Aorta (tissue), 5 donors: Measurements from ENCODE around the gene MRPS22. TPM values are rescaled to one million over a fixed set of nuclear protein-coding genes. Genes with fewer than 3 reads are reported as not detected.

Experiments used
- ATAC-seq: fragments of 200-7000 bp; cut with Tn5 transposase; one replicate; pipeline ENCODE4 v1.9.1; 2022; ENCODE audit warnings: moderate library complexity; ENCODE audit not compliant: low FRiP score
- DNase-seq, 2 donors: peaks; one replicate each; pipeline ENCODE4 v3.0.0-alpha.2; 2020
- H3K27ac ChIP-seq, 2 donors: one replicate each; pipeline ENCODE4 v1.5.1; 2013; ENCODE audit warnings: low read length in 2 of 2, mild to moderate bottlenecking in 2 of 2, moderate library complexity in 2 of 2, control low read depth in 1 of 2, inconsistent platforms in 1 of 2, low read depth in 1 of 2
- H3K27me3 ChIP-seq, 2 donors: one replicate each; pipeline ENCODE4 v1.6.1; 2013; ENCODE audit warnings: control low read depth in 1 of 2, low read length in 1 of 2, mild to moderate bottlenecking in 1 of 2, moderate library complexity in 1 of 2; ENCODE audit not compliant: insufficient read depth in 2 of 2, control insufficient read depth in 1 of 2
- H3K36me3 ChIP-seq, 2 donors: one replicate each; pipeline ENCODE4 v1.6.1; 2013; ENCODE audit warnings: control low read depth in 1 of 2, low read length in 1 of 2, mild to moderate bottlenecking in 1 of 2; ENCODE audit not compliant: insufficient read depth in 2 of 2, control insufficient read depth in 1 of 2
- H3K4me1 ChIP-seq, 2 donors: one replicate each; pipeline ENCODE4 v1.6.1; 2013; ENCODE audit warnings: low read length in 2 of 2, control low read depth in 1 of 2, mild to moderate bottlenecking in 1 of 2, moderate library complexity in 1 of 2; ENCODE audit not compliant: insufficient read depth in 2 of 2, control insufficient read depth in 1 of 2
- H3K4me3 ChIP-seq, 2 donors: one replicate each; pipeline ENCODE4 v1.5.1; 2013; ENCODE audit warnings: low read length in 2 of 2, control low read depth in 1 of 2, mild to moderate bottlenecking in 1 of 2
- H3K9me3 ChIP-seq: one replicate; pipeline ENCODE4 v1.6.1; 2013; ENCODE audit warnings: mild to moderate bottlenecking, low read length; ENCODE audit not compliant: control insufficient read depth
- WGBS, 2 donors: extraction: QIAGEN DNeasy Blood & Tissue Kit; methylation state at CpG; one replicate each; pipeline ENCODE4 v1.1.7; 2013; 5-methylcytosine and 5-hydroxymethylcytosine counted together
- intact Hi-C, 2 donors: fragments of 100-400 bp; cut with DNase I; formaldehyde crosslinking; loops; one replicate each; pipeline versions ENCODE4 v1.14.2 to v1.15.0; 2022
- polyA plus RNA-seq, 2 donors: library from polyadenylated mRNA; stranded (reverse); fragments of 200-250 nt; gene quantifications; one replicate each; pipeline ENCODE4 v1.2.3, GENCODE V29; 2013
- total RNA-seq, 2 donors: library from RNA; stranded (reverse); fragmentation: NEBNext Ultra II Directional; extraction: Animal tissue kit (Norgen Biotek cat#: 25700); gene quantifications; one replicate each; pipeline ENCODE4 v1.2.1, GENCODE V29; 2021
- donor health status: healthy with polysubstance abuse.
- donor health status: Bipolar disorder and iron deficiency.
- donor health status: DM: no; HTN: no; CAD: no.
- donor health status: DM: no; HTN: no; CAD: no.
- donor health status: DM: yes; HTN: yes; CAD: no.

MRPS22 gene
- total and polyA plus RNA-seq, 4 donors, result 25.4 to 34.3 (median 31.1) TPM

DNA sequence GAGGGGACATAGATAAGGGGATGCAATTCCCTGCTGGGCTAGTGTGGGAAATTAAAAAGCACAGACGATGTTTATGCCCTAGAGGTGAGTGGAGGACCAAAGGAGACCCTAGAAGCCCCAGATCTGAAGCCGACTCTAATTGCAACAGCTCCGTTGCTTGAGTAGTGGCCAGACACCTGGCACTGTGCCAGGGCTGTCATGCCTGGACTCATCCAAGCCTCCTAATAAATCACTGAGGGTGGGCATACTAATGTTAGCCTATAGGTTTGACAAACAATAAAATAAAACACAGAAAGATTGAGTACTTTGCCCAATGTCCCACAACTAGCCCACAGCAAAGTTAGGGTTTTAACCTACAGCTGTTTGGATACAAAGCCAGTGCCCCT, 25.4 kb upstream of the MRPS22 start:
- intact Hi-C loops, result no loop called here
- Histone ChIP-seq H3K27me3 (no peaks in the 10 kb centered on the region), H3K27ac (no peak overlapping the region), H3K36me3 (no peaks in the 10 kb centered on the region), H3K4me1 (no peaks in the 10 kb centered on the region), H3K9me3 (no peaks in the 10 kb centered on the region), H3K4me3 (no peak overlapping the region)
- DNase-seq (no peak), ATAC-seq (no peak)
- 32 to 36% methylated on average over 3 of the region's 3 CpGs for WGBS, 2 donors

- DNase-seq (no peak), ATAC-seq (no peak)
- intact Hi-C loops, result no loop called here
- H3K27ac ChIP-seq, result no peak overlapping the region
- no peaks in the 10 kb centered on the region for H3K36me3 ChIP-seq
- WGBS, 2 donors, result 56 to 63% methylated on average over 6 of the region's 6 CpGs
- no peaks in the 10 kb centered on the region for H3K4me1 ChIP-seq
- no peaks in the 10 kb centered on the region for H3K27me3 ChIP-seq
- H3K4me3 ChIP-seq, result no peak overlapping the region
- H3K9me3 ChIP-seq, result no peaks in the 10 kb centered on the region
Observed at GRCh38 chr3:139318826-139319225, 25.0 kb upstream of the MRPS22 start.

- intact Hi-C loops, result no loop called here
- 60 to 62% methylated on average over 10 of the region's 10 CpGs for WGBS, 2 donors
- Histone ChIP-seq H3K27ac (no peak overlapping the region), H3K9me3 (no peaks in the 10 kb centered on the region), H3K36me3 (no peaks in the 10 kb centered on the region), H3K27me3 (no peaks in the 10 kb centered on the region), H3K4me3 (no peak overlapping the region), H3K4me1 (no peaks in the 10 kb centered on the region)
- DNase-seq (no peak), ATAC-seq (no peak)
Observed at GRCh38 chr3:139319428-139320402, 24.1 kb upstream of the MRPS22 start.

- no peaks in the 10 kb centered on the region for H3K27me3 ChIP-seq
- DNase-seq, result no peak
- no peaks in the 10 kb centered on the region for H3K4me1 ChIP-seq
- H3K27ac ChIP-seq, result no peak overlapping the region
- no peaks in the 10 kb centered on the region for H3K9me3 ChIP-seq
- H3K36me3 ChIP-seq, result no peaks in the 10 kb centered on the region
- H3K4me3 ChIP-seq, result no peak overlapping the region
- 69 to 73% methylated on average over 8 of the region's 8 CpGs for WGBS, 2 donors
- ATAC-seq, result no peak
- intact Hi-C loops, result no loop called here
Observed at GRCh38 chr3:139320551-139321309, 23.1 kb upstream of the MRPS22 start.

DNA sequence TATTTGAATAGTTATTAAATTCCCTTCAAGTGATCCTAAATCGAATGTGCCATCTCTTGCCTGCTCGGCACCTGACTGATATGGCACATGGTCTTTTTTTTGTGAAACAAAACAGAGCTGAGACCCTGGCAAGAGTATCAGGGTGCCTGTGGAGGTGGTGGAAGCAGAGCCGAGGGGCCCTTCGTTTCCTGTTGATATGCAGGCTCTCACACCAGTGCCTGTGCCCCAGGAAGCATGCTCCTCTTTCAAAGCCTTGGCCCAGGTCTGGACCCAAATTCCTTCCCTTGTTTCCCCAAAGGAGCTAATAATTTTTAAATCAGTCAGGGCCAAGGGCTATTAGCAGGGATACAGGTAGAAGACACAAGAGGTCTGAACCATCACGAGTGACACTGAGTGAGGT, 21.5 kb upstream of the MRPS22 start:
- no peak overlapping the region for H3K27ac ChIP-seq
- intact Hi-C loops, result no loop called here
- ATAC-seq (no peak), DNase-seq (no peak)
- H3K36me3 ChIP-seq, result no peaks in the 10 kb centered on the region
- WGBS, 2 donors, result 42 to 55% methylated on average over 5 of the region's 5 CpGs
- H3K4me3 ChIP-seq, result no peak overlapping the region
- no peaks in the 10 kb centered on the region for H3K27me3 ChIP-seq
- H3K4me1 ChIP-seq, result no peaks in the 10 kb centered on the region
- no peaks in the 10 kb centered on the region for H3K9me3 ChIP-seq

GRCh38 chr3:139323146-139323545, 20.7 kb upstream of the MRPS22 start:
- WGBS, 2 donors, result 73 to 85% methylated on average over 7 of the region's 7 CpGs
- H3K9me3 ChIP-seq, result no peaks in the 10 kb centered on the region
- H3K4me1 ChIP-seq, result no peaks in the 10 kb centered on the region
- no peaks in the 10 kb centered on the region for H3K36me3 ChIP-seq
- ATAC-seq, result no peak
- no peaks in the 10 kb centered on the region for H3K27me3 ChIP-seq
- no peak overlapping the region for H3K4me3 ChIP-seq
- no peak for DNase-seq
- no peak overlapping the region for H3K27ac ChIP-seq
- intact Hi-C loops, result no loop called here

- no peaks in the 10 kb centered on the region for H3K9me3 ChIP-seq
- no peaks in the 10 kb centered on the region for H3K27me3 ChIP-seq
- ATAC-seq, result no peak
- no peaks in the 10 kb centered on the region for H3K36me3 ChIP-seq
- no peak overlapping the region for H3K27ac ChIP-seq
- WGBS, 2 donors, result 68 to 73% methylated on average over 5 of the region's 5 CpGs
- no peaks in the 10 kb centered on the region for H3K4me1 ChIP-seq
- H3K4me3 ChIP-seq, result no peak overlapping the region
- DNase-seq, result no peak
- intact Hi-C loops, result no loop called here
Observed at GRCh38 chr3:139324456-139324855, 19.4 kb upstream of the MRPS22 start.

DNA sequence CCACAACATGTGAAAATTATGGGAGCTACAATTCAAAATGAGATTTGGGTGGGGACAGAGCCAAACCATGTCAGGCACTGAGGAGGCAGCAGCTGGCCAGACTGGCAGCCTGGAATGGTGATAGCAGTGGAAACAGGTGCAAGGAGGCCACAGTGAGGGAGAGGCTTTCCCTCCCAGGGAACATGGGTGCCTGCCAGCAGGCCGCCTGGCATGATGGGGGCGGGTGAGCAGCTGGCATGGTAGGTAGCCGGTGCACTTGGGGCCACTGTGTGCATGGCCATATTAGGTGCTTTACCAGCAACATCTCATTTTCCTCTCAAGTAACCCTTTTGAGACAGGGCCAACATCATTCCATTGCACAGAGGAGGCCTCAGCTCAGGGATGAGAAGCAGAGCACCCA, 18.3 kb upstream of the MRPS22 start:
- no peaks in the 10 kb centered on the region for H3K27me3 ChIP-seq
- 84 to 85% methylated on average over 3 of the region's 3 CpGs for WGBS, 2 donors
- H3K36me3 ChIP-seq, result no peaks in the 10 kb centered on the region
- H3K4me3 ChIP-seq, result no peak overlapping the region
- H3K4me1 ChIP-seq, result no peaks in the 10 kb centered on the region
- DNase-seq (no peak), ATAC-seq (no peak)
- intact Hi-C loops, result no loop called here
- H3K27ac ChIP-seq, result no peak overlapping the region
- H3K9me3 ChIP-seq, result no peaks in the 10 kb centered on the region
